ENCODE measurements around the gene KIRREL3. TPM values are rescaled to one million over a fixed set of nuclear protein-coding genes. Genes with fewer than 3 reads are reported as not detected.

Gene KIRREL3
- total RNA-seq, 1 donor from 2014 or later, result 26.5 TPM

DNA sequence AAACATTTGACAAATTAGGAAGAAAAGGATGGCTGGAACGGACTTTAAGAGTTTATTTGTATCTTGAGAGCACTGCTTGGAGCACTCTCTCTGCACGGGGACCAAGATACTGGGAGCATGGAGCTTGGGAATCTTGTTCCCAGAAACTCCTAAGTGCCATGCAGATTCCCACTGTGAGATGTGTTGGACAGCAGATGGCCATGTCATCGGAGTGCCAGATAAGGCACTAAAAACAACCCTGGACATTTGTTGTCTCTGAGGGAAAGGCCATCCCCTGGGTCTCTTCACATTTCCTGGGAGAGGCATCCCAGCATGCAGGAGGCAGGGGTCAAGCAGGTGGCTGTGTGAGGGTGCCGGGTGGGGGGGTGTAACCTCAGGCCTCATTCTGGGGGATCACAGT, 2.9 kb downstream of the KIRREL3 start:
- DNase-seq (ENCODE audit: low spot score in 2 of 2) (no peak), FAIRE-seq (no peak)

DNA sequence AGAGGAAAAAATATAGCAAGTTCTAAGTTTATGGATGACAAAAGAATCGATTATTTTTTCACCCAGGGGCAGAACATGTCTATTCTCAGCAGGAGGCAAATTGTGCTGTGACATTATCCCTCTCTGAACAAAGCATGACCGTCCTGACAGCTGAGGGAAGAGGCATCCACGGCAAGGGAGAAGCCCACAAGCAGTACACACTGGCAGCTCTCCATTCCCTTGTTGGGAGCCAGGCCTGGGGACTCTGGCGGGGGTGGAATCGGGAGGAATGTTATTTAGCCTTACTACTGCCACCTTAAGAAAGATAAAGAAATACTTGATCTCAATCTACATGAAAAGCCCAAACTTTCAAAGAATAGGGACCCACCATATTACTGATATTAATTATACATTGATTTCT, 3.4 kb downstream of the KIRREL3 start:
- no peak for DNase-seq (ENCODE audit: low spot score in 2 of 2)
- FAIRE-seq, result no peak

DNA sequence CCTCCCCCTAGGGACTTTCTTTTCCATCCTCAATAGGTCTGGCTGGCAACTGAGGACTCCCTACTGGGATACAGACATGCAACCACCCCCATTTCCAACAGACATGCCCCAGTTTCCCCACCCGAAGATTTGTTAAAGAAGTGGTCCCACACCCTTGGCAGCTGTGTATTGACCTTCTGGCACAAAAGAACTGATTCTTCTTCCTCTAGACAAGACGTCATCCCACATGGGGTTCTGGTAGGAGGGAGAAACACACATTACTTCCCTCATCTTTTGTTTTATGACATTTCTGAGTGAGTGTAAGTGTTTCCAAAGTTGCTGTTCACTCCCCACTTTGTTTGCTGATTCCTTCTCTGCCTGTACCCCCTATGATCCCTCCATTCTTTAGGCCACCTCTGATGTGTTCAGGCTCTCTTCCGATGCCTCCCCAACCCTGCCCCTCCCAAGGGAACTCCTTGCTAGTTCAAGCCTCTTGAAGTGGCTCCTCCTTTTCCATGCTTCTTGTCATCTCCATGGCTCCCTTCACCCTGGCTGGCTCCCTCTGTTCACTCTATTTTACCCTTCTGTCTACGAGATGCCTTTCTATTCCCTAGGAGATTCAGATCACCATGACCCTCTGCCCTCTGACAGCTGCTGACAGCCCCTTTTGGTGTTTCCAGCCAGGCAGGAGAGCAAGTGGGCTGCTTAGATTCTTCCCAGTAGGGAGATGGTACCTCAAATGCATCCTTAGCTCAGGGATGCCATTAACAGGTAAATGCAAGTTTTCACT, 4.3 kb downstream of the KIRREL3 start:
- DNase-seq (ENCODE audit: low spot score in 2 of 2) (no peak), FAIRE-seq (no peak)

DNA sequence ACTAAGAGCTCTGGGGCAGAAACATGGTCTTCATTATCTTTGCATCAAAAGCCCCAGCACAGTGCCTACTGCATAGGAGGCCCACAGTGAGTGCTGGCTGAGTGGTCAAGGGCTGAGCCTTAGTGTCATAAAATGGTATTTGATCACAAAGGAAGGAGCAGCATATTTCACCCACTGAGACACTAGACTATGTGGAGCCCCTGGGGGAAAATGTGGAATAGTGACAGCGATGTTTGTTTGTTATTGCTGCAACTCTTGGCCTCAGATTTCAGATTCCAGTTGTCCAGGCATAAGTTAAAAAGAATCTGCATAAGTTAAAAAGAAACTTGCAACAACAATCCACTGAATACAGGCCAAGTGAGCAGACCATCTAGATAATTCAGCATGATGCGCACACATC, 7.0 kb downstream of the KIRREL3 start:
- FAIRE-seq (no peak), DNase-seq (ENCODE audit: low spot score in 2 of 2) (no peak)

DNA sequence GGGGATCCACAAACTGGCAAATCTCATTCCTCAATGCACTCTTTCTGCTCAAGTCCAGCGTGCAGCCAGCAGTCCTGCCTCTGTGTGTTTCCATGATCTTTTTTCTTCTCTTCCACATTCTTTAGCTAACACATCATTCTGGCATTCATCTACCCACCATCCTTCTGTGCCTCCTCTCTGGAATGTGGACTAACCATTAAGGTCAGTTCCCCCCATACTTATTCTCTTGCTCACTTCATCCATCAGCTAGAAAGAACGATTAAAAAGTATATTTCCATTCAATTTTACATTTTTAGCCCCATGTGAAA, 7.8 kb downstream of the KIRREL3 start:
- FAIRE-seq (no peak), DNase-seq (ENCODE audit: low spot score in 2 of 2) (no peak)

DNA sequence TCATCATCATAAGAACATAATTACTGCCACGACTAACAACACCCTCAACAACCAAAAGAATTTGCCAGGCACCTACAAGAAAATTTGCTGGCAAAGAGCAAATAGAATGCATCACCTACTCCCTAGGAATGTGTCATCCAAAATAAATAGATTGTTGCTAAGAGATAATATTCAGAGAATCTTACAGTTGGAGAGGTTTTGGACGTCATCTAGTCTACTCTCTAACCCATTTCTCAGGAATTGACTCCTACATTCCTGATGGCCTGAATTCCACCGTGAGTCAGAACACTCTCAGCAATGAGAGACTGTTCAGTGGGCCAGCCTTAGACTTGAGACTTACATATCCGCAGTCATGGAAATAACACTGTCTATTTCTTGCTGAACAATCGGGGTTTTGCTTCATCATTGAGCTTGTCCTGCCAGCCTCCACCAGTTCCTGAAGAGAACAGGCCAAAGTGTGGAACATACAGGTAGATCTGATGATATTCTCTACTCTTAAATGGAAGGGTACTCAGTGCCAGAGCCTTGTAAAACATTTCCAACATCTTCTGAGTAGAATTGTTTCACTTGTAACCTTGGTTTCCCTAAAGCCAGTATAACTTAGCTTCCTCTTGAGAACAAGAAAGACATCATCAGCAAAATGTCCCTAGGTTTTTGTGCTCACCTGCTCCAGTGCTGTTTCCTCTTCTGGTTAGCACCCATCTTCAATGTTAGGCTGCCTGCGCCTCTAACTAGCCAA, 8.3 kb downstream of the KIRREL3 start:
- FAIRE-seq (no peak), DNase-seq (ENCODE audit: low spot score in 2 of 2) (no peak)

DNA sequence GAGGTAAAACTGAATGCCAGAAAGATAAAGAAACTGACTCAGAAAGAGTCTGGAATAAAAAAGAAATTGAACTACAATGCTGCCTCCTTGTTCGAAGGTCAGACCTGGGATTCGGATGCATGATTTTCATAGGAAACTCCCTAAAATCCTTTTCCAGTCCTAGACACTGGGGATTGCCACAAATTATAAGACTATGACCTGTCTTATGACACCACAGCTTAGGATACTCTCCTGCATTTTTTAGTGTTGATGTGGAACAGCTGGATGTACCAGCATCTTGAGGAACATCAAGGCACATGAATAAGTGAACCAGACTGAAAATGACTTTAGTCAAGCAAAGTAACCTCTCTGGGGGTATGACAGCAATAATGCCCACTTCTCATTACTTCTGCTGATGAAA, 9.0 kb downstream of the KIRREL3 start:
- FAIRE-seq (no peak), DNase-seq (ENCODE audit: low spot score in 2 of 2) (no peak)

DNA sequence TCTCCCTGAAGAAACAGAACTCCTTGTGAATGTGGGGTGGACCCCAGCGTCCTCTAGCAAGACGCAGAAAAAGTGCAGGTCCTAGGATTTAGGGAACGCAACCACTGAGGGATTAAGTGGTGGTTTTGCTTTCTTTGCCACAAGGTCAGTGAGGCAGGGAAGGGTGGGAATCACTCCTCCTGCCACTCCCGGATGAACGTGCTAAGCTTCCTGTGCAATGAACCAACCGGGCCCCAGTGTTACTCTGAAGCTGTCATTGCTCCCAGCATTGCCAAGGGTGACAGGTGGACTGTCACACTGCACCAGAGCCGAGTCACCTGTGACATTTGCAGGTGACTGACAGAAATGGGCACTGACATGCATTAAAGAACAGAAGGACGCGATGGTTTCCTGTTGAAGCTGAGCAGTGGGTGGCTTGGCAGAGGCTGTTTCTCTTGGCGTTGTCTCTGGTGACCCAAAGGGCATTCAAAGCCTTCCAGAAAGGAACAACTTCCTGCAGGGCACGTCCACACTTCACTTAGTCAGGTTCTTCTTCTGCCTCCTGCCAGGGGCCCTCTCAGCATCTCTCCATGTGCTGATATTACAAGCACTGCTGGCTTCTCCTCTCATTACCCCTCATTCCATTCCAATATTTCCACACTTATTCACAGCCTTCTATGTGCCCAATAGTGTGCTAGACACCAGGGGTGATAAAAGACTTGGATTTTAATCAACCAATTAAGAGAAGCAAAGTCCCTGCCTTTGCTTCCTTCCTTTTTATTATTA, 9.7 kb downstream of the KIRREL3 start:
- no peak for FAIRE-seq
- no peak for DNase-seq (ENCODE audit: low spot score in 2 of 2)

DNA sequence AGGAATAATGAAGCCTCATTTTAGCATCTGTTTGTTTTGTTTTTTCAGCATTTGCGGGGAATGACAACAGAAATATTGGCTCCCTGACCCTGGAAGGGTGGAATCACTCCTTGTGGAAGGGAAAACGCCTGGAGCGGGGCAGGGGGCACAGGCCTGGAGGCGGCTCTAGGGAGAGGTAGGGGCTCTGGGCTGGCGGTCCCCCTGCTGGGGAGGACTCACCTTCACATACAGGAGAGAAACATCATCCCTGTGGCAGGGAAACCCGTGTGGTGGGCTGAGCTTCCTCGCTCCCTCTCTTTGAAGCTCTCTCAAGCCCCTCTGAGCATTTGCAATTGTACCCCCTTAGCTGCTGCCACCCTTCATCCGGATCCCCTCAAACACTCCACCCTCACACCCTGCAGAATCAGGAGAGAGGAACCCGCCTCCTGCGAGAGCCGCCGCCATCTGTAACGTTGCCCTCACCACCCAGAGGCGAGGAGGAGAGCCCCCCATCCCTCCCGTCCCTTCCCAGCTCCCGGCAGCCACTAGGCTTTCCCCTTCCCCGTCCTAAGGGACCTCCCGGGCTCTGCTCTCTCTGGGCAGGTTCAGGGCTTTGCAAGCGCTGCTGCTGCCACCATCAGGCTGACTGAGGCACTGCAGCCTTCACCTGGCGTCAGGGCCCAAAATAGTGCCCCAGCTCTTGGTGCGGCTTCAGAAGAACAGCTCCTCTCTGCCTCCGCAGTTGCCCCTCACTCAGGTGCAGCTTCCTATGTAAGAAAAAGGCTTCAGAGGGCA, 10.4 kb downstream of the KIRREL3 start:
- DNase-seq (ENCODE audit: low spot score in 2 of 2), result peak; percentile 41 to 79
- no peak for FAIRE-seq

DNA sequence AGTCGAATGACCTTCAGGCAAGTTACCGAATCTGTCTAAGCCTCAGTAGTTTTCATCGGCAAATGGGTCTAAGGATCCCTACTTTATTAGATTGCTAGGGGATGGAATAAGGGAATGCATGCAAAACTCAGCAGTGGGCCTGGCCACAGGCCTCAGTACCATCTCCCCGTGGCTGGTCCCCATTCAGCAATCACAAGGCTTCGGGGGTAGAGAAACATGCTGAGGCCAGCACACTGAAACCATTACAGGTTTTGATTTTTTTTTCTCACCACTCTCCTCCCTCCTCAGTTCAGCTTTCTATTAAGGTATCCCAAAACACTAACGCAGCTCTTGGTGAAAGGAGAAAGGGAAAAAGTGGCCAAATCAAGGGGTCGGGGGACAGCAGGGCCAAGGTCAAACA, 11.9 kb downstream of the KIRREL3 start:
- DNase-seq (ENCODE audit: low spot score in 2 of 2) (no peak), FAIRE-seq (no peak)

DNA sequence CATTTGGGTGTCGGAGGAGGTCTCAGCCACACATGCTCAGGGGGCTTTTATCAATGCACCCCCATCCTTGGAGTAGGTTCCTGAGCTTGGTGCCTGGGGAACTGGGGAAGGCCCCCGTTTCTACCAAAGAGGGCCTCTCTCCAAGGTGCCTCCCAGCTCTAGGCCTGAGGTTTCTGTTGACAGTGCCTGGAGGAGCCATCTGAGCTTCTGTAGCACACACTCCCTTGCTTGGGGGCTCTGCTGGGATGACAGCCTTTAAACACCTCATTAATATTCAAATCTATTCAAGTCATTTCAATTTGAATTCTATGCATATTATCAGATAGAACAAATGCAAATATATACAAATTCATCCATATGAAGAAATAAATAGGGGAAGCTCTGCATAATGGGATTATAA, 18.9 kb downstream of the KIRREL3 start:
- no peak for FAIRE-seq
- no peak for DNase-seq (ENCODE audit: low spot score in 2 of 2)

DNA sequence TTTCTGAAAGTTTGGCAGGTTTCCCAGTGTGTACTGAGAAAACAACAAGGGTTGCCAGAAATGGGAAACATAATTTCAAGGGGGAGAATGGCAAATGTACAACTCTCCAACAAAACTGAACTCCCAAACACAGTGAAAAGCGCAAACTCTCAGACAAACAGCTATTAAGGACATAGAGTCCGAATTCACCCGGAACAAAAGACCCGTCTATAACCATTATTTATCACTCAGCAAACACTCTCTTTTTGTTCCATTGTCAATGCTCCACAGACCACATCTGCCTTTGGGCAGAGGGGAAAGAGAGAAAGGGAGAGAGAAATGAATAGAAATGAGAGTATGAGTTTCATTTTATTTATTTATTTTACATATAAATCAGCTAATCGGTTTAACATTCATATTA, 21.7 kb downstream of the KIRREL3 start:
- peak; percentile 87 for FAIRE-seq
- no peak for DNase-seq (ENCODE audit: low spot score in 2 of 2)

DNA sequence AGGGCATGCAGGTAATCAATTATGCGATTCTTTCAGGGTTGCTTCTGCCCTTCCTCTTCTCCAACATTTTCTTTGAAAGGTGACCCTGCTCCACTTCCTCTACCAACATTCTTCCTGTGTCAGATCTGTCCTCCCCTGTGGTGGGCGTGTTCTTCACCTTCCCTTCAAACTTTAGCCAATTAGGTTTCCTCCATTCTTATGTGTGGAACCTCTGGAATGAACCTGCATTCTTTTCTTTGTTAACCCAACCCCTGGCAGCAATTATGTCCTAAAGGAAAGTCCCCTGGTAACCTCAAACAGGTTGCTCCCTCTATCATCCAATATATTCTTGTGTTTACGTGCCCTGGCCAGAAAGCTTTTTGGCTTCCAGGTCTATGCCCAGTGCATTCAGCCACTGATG, 22.4 kb downstream of the KIRREL3 start:
- FAIRE-seq (no peak), DNase-seq (ENCODE audit: low spot score in 2 of 2) (no peak)

DNA sequence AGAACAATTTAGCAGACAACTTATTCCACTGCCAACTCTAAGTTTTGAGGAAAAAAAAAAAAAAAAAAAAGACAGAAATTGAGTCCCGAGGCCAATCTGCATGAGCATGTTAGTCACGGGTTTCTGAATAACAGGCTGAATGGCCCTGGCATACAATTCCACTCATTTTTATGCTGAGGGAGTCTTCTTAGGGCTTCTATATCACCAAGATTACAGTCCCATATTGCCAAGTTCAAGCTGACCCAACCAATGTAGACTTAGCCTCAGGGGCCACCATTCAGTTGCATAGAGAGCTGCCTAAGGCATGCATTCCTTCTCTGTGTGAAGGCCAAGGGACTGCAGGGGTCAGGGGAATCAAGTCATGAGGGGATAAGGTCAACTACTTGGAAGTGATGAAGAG, 27.5 kb downstream of the KIRREL3 start:
- no peak for FAIRE-seq
- no peak for DNase-seq (ENCODE audit: low spot score in 2 of 2)

DNA sequence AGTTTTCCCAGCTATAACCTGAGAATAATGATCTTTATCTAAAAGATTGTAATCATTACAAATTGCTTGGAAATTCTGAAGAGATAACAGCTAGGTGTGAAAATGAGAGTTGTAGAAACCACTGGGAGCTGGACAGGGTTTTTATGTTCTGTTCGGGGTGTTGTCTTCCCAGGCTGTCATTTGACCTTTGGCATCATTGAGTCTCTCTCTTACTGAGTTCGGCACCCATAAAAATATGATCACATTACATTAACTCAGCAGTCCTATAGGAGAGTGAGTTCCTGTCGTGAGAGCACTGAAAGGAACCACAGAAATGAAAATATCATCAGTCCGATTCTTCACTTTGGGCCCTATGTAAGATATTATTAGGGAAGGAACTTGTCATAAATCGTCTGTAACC, 29.3 kb downstream of the KIRREL3 start:
- FAIRE-seq, result no peak

DNA sequence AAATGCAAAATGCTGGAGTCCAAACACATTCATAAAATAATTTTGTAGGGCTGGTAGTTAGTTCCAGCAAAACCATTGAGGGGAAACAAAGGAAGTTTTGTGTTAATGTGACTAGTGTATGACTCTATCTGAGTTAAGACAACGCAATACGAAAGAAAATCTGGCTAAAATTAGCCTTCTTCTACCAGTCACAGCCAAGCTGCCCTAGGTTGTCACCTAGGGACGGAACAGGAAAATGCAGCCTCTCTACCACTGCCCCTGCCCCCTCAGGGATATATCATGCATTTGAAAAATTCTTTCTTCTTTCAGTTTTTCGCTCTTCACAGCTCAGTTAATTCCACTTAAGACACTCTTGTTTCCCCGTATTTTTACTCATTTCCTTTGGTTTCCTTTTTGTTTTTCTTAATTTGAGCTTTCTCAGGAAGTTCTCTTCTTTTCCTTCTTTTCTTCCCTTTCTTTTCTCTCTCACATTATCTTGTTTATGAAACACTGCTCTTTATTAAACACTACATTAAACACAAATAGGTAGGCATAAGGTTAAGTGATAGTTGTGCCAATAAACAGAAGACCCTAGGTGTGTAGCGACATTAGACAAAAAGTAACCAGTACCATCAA, 30.6 kb downstream of the KIRREL3 start:
- FAIRE-seq, result no peak
- DNase-seq (ENCODE audit: low spot score in 2 of 2), result no peak

More for the DNA sequence above, 29.3 kb downstream of the KIRREL3 start:
- DNase-seq (ENCODE audit: low spot score in 2 of 2), result no peak

DNA sequence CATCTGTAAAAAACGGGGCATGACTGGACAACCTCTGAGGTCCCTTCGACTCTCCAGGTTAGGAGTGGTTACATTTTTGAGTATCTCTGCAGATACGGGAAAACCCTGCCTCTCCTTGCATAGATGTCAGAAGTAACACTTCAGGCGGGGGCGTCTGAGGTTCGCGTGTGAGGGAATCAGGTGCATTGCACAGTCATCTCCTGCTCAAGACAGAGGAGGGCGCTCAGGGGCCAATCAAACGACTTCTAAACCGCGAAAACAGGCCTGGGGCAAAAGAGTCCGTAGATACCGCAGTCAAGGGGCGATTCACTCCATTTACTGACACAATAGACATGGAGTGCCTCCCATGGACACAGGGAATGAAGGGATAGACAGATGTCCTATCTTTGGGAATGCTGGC, 31.7 kb downstream of the KIRREL3 start:
- no peak for DNase-seq (ENCODE audit: low spot score in 2 of 2)
- no peak for FAIRE-seq

DNA sequence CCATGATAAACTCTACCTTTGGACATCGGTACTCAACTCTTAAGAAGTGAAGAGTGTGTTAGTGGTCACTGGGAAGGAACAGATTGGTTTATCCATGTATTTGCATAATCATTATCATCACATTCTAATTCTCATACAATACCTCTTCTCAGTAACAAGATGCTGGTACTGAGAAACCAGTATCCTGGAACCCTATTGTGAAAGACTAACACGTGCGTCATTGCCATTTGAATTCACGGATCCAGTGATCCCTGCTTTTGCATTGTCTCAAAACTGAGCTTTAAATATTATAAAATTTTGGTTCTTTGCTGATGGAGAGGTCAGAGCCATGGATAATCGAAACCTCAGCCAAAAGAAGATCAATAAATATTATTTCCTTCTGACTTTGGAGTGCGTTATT, 35.2 kb downstream of the KIRREL3 start:
- FAIRE-seq, result no peak
- no peak for DNase-seq (ENCODE audit: low spot score in 2 of 2)

DNA sequence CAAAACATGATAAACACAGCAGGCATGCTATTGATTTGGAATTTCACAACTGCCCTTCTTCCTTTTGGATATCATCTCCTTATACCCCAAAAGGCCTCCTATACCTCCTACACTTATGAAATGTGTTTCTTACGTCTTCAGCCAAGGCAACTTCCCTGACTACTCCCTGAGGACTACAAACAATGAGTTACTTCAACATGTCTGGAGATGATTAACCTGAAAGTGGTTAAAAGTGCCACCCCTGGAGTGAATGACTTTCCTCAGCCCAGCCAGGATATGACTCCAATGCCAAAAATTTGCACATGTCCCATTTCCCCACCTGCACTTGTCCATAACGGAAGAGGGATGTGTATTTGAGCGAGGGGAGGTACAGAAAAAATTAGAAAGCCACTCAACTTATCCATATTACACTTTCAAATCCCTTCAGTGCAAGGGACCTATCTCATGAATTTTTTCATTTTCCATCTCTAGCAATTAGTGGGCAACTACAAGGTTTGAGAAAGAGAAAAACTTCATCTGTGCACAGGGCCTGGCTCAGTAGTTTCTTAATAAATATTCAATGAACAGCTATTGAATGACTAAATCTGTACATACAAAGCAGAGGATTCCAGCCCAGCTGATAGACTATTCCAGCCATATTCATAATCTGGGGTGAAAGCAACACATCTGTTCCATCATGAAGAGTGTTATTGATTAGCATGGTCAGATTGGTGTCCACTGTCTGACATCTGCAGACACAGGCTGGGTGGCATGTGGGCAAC, 36.8 kb downstream of the KIRREL3 start:
- DNase-seq (ENCODE audit: low spot score in 2 of 2) (no peak), FAIRE-seq (no peak)

DNA sequence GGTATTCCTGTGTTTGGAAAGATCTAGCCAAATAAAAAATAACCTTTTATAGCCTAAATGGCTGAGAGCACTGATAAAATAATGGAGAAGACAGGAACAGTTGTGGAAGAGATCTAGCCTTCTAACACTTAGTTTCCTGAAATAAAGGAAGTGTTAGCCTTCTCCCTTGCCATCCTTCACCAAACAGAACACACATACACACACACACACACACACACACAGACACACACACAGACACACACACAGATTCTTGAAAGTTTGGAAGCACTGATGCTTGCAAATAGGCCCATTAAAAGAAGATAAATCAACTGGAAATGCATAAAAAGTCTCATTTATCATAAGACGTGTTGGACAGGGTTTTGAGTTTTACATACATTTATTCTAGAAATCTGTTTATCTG, 37.5 kb downstream of the KIRREL3 start:
- no peak for DNase-seq (ENCODE audit: low spot score in 2 of 2)
- no peak for FAIRE-seq
